HTR-8/SVneo (cell line): ENCODE results near the gene GPA33.

Experiments
- DNase-seq: peaks from one replicate; pipeline ENCODE4 v3.0.0; 2011; ENCODE audit warnings: low spot score, mixed read lengths; ENCODE audit not compliant: insufficient read length
- FAIRE-seq: peaks from 2 replicates; lab custom pipeline; 2011; peaks lifted over from hg19 to GRCh38; lab: Jason Lieb, UNC

Gene GPA33

GRCh38 chr1:167090314-167090942, at the start of gene GPA33:
Gene GPA33 (minus strand): TSS chr1:167090377. CDS start chr1:167090287, 90 bp downstream.
- DNase-seq (no peak), FAIRE-seq (no peak)

GRCh38 chr1:167138703-167139102, 48.5 kb upstream of the GPA33 start:
- DNase-seq = no peak
- FAIRE-seq = no peak

GRCh38 chr1:167137793-167138510, 47.8 kb upstream of the GPA33 start:
- FAIRE-seq (peak; percentile 23), DNase-seq (no peak)

GRCh38 chr1:167137332-167137781, 47.2 kb upstream of the GPA33 start:
- DNase-seq = no peak
- no peak for FAIRE-seq

GRCh38 chr1:167136806-167137205, 46.6 kb upstream of the GPA33 start:
- DNase-seq (no peak), FAIRE-seq (no peak)

- peak; percentile 61 for DNase-seq
- FAIRE-seq = peak; percentile 65
Observed at GRCh38 chr1:167136191-167136614, 46.0 kb upstream of the GPA33 start.

- no peak for DNase-seq
- no peak for FAIRE-seq
Observed at GRCh38 chr1:167135281-167135840, 45.2 kb upstream of the GPA33 start.

GRCh38 chr1:167132301-167133010, 42.3 kb upstream of the GPA33 start:
- no peak for FAIRE-seq
- no peak for DNase-seq

GRCh38 chr1:167130829-167131510, 40.8 kb upstream of the GPA33 start:
- no peak for DNase-seq
- FAIRE-seq = no peak

GRCh38 chr1:167128261-167129227, 38.4 kb upstream of the GPA33 start:
- no peak for FAIRE-seq
- DNase-seq = no peak

- no peak for FAIRE-seq
Observed at GRCh38 chr1:167127661-167128060, 37.5 kb upstream of the GPA33 start.

GRCh38 chr1:167127236-167127635, 37.1 kb upstream of the GPA33 start:
- no peak for DNase-seq
- FAIRE-seq = no peak

More at GRCh38 chr1:167127661-167128060, 37.5 kb upstream of the GPA33 start:
- DNase-seq = no peak

GRCh38 chr1:167126811-167127210, 36.6 kb upstream of the GPA33 start:
- no peak for FAIRE-seq
- no peak for DNase-seq

GRCh38 chr1:167126317-167126716, 36.1 kb upstream of the GPA33 start:
- FAIRE-seq (no peak), DNase-seq (no peak)

- FAIRE-seq (no peak), DNase-seq (no peak)
Observed at GRCh38 chr1:167122568-167122967, 32.4 kb upstream of the GPA33 start.

GRCh38 chr1:167122121-167122480, 31.9 kb upstream of the GPA33 start:
- FAIRE-seq = no peak

GRCh38 chr1:167121375-167122120, 31.4 kb upstream of the GPA33 start:
- DNase-seq (no peak), FAIRE-seq (no peak)

More at GRCh38 chr1:167122121-167122480, 31.9 kb upstream of the GPA33 start:
- DNase-seq = no peak

GRCh38 chr1:167120899-167121298, 30.7 kb upstream of the GPA33 start:
- no peak for FAIRE-seq
- DNase-seq = no peak
